Right lobe of liver (tissue), 4 donors: ENCODE results near the gene ATG9B.

Experiments
- CTCF ChIP-seq, 4 donors: fragments of 200-600 bp in 3 of 4; fragments of 450-650 bp in 1 of 4; IDR thresholded peaks; one replicate each; pipeline versions ENCODE4 v1.5.1 to v1.8.0; 2016 to 2022; ENCODE audit warnings: antibody characterized with exemption in 4 of 4, mild to moderate bottlenecking in 2 of 4
- POLR2A ChIP-seq: fragments of 450-650 bp; IDR thresholded peaks from one replicate; pipeline ENCODE4 v1.6.1; 2017; ENCODE audit warnings: antibody characterized with exemption, mild to moderate bottlenecking
- donor health status: DM: no; HTN: no; CAD: no.
- donor health status: DM: no; HTN: no; CAD: no.
- donor health status: DM: no; HTN: yes; CAD: no.

- TF ChIP-seq CTCF (IDR thresholded peaks at IDR 0.05), result no peak
- TF ChIP-seq POLR2A, result no peak
These were observed 8.9 kb upstream of the ATG9B start for GRCh38 chr7:151032936-151033863.
